GM12878 (cell line): Measurements from ENCODE around the gene OLA1. TPM values are rescaled to one million over a fixed set of nuclear protein-coding genes. Genes with fewer than 3 reads are reported as not detected.

Experiments used
- ATAC-seq: fragments of 200-7000 bp; cut with Tn5 transposase; 3 replicates; pipeline ENCODE4 v1.9.1; 2020; ENCODE audit warnings: mild to moderate bottlenecking, moderate library complexity
- BruUV-seq: library from RNA; stranded (reverse); fragments of 400-500 nt; replicated peaks from 2 replicates; lab custom pipeline; 2021; lab: Mats Ljungman, UMichigan
- CTCF ChIA-PET: fragments of 300-600 bp; sonication (Branson Sonifier 250); formaldehyde crosslinking; extraction: SDS; loops from one replicate; lab custom pipeline; 2021; ENCODE audit warnings: inconsistent platforms; lab: Yijun Ruan, JAX
- POLR2A ChIA-PET: fragments of 350-600 bp; formaldehyde crosslinking; extraction: SDS; loops from one replicate; lab custom pipeline; 2021; ENCODE audit warnings: inconsistent platforms; lab: Charles Lee
- RAD21 ChIA-PET: fragments of 300-600 bp; sonication (Branson Sonifier 250); formaldehyde crosslinking; loops from one replicate; lab custom pipeline; 2023; ENCODE audit warnings: antibody characterized with exemption; ENCODE audit not compliant: unreplicated experiment; lab: Charles Lee
- SMC1A ChIA-PET: fragments of 300-600 bp; sonication (Branson Sonifier 250); formaldehyde crosslinking; loops from one replicate; lab custom pipeline; 2023; ENCODE audit not compliant: unreplicated experiment, uncharacterized antibody; lab: Charles Lee
- DNase-seq: peaks from one replicate; pipeline ENCODE4 v3.0.0-alpha.2; 2011; ENCODE audit warnings: low read depth, low spot score
- FAIRE-seq: peaks from 3 replicates; lab custom pipeline; 2011; peaks lifted over from hg19 to GRCh38; lab: Jason Lieb, UNC
- H2AFZ ChIP-seq: 2 replicates; pipeline ENCODE4 v1.6.0; 2011; ENCODE audit warnings: low read depth, low read length, control low read depth; ENCODE audit not compliant: control insufficient read depth
- H3K27ac ChIP-seq: 2 replicates; pipeline ENCODE4 v1.5.1; 2011; ENCODE audit warnings: control low read depth; ENCODE audit not compliant: control insufficient read depth, insufficient read depth
- H3K27me3 ChIP-seq, 2 experiments: replicated peaks in 1 of 2; 2 replicates each; pipeline versions ENCODE4 v1.6.0 to v1.6.1; 2011; ENCODE audit warnings: low read length in 1 of 2; ENCODE audit not compliant: control insufficient read depth in 2 of 2, insufficient read depth in 2 of 2
- H3K36me3 ChIP-seq, 2 experiments: 2 replicates each; pipeline ENCODE4 v1.5.1; 2011; ENCODE audit warnings: low read length in 1 of 2; ENCODE audit not compliant: control insufficient read depth in 2 of 2, insufficient read depth in 2 of 2
- H3K4me1 ChIP-seq: 2 replicates; pipeline ENCODE4 v1.6.1; 2011; ENCODE audit warnings: mild to moderate bottlenecking, low read length, moderate library complexity, mixed read lengths; ENCODE audit not compliant: control insufficient read depth, insufficient read depth
- H3K4me2 ChIP-seq: 2 replicates; pipeline ENCODE4 v1.6.0; 2011; ENCODE audit warnings: control low read depth; ENCODE audit not compliant: control insufficient read depth, insufficient read depth
- H3K4me3 ChIP-seq: fragments of 200-600 bp; sonication (generic); 2 replicates; pipeline ENCODE4 v1.5.1; 2016
- H3K79me2 ChIP-seq: 2 replicates; pipeline ENCODE4 v1.6.0; 2011; ENCODE audit warnings: low read length; ENCODE audit not compliant: control insufficient read depth, insufficient read depth
- H3K9ac ChIP-seq: 2 replicates; pipeline ENCODE4 v1.8.0; 2011; ENCODE audit warnings: low read length, control low read depth, mixed read lengths; ENCODE audit not compliant: control insufficient read depth, insufficient read depth
- H3K9me3 ChIP-seq: replicated peaks from 3 replicates; pipeline ENCODE4 v1.5.1; 2011; ENCODE audit warnings: mild to moderate bottlenecking, low read length; ENCODE audit not compliant: control insufficient read depth, insufficient read depth
- H4K20me1 ChIP-seq: 2 replicates; pipeline ENCODE4 v1.6.0; 2011; ENCODE audit not compliant: control insufficient read depth, insufficient read depth
- WGBS: methylation state at CpG from one replicate; pipeline ENCODE4 v1.1.6; 2016; ENCODE audit warnings: low lambda C conversion rate; ENCODE audit not compliant: insufficient replicate concordance, insufficient coverage; ENCODE audit errors: missing lambda C conversion rate; 5-methylcytosine and 5-hydroxymethylcytosine counted together
- in situ Hi-C: fragments of 300-500 bp; cut with MboI; formaldehyde crosslinking; loops from 9 replicates; pipeline ENCODE4 v1.14.3; 2018; ENCODE audit warnings: mixed read lengths
- intact Hi-C: fragments of 100-400 bp; cut with micrococcal nuclease; formaldehyde crosslinking; loops from one replicate; pipeline ENCODE4 v1.14.2; 2022; ENCODE audit not compliant: unreplicated experiment
- polyA plus RNA-seq, 11 experiments: library from polyadenylated mRNA; depleted of rRNA in 4 of 11; unstranded in 6 of 11; stranded (reverse) in 5 of 11; fragments of >200 nt; fragmentation: Nextera tagmentation in 4 of 11; fragmentation: Illumina TruSeq in 1 of 11; extraction: Ambion mirVana in 4 of 11; extraction: Trizol in 1 of 11; gene quantifications; 1 replicate in 1 of 11; 2 replicates in 10 of 11; pipeline versions ENCODE4 v1.2.1 to v1.2.3, GENCODE V29; 2011 to 2016; ENCODE audit warnings: inconsistent platforms in 2 of 11, missing spikeins in 2 of 11, low read depth in 1 of 11
- total RNA-seq, 4 experiments: library from RNA; depleted of rRNA in 3 of 4; stranded (reverse); fragments of >200 nt in 3 of 4; fragmentation: Illumina TruSeq in 1 of 4; extraction: Trizol in 1 of 4; gene quantifications; 2 replicates each; pipeline versions ENCODE4 v1.2.1 to v1.2.3, GENCODE V29; 2013 to 2021
- TF ChIP-seq, protein P1 (sequence below): IDR thresholded peaks from 2 replicates; pipeline ENCODE4 v1.6.1; 2011; ENCODE audit warnings: borderline replicate concordance, low read depth, mild to moderate bottlenecking, moderate library complexity, low read length; ENCODE audit not compliant: insufficient read depth, poor library complexity, severe bottlenecking

OLA1 gene
- total and polyA plus RNA-seq, 10 of the 15 experiments (the other 5 are each of a cell fraction or from before 2014, with no cell fraction given), result 107 to 238 (median 142) TPM

- DNase-seq (no peak), FAIRE-seq (no peak), ATAC-seq (no peak)
- no peak overlapping the region for H3K9ac ChIP-seq
- intact Hi-C loops, result no loop called here
- no peaks in the 10 kb centered on the region for H3K79me2 ChIP-seq
- H3K4me3 ChIP-seq, result no peak overlapping the region
- no peak overlapping the region for H2AFZ ChIP-seq
- no peaks in the 10 kb centered on the region for H3K9me3 ChIP-seq
- H3K27me3 ChIP-seq, result no peaks in the 10 kb centered on the region
- TF ChIP-seq, protein P1, sequence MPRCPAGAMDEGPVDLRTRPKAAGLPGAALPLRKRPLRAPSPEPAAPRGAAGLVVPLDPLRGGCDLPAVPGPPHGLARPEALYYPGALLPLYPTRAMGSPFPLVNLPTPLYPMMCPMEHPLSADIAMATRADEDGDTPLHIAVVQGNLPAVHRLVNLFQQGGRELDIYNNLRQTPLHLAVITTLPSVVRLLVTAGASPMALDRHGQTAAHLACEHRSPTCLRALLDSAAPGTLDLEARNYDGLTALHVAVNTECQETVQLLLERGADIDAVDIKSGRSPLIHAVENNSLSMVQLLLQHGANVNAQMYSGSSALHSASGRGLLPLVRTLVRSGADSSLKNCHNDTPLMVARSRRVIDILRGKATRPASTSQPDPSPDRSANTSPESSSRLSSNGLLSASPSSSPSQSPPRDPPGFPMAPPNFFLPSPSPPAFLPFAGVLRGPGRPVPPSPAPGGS, result no peak
- peaks cover 17% of the 10 kb centered on the region for H3K4me1 ChIP-seq
- ChIA-PET RAD21 (no interaction called here), POLR2A (interaction anchor here (0.6 kb wide), 1 partner anchor 230 kb away, joined by 4 read pairs; no protein-coding TSS in a partner anchor), SMC1A (interaction anchor here (1.0 kb wide), 1 partner anchor 38 kb away, joined by 4 read pairs; no protein-coding TSS in a partner anchor), CTCF (no interaction called here)
- H3K27ac ChIP-seq, result no peak overlapping the region
- no peaks in the 10 kb centered on the region for H3K36me3 ChIP-seq
- no peak overlapping the region for H3K4me2 ChIP-seq
- no TSS peak for BruUV-seq
- H4K20me1 ChIP-seq, result no peaks in the 10 kb centered on the region
- in situ Hi-C loops, result no loop called here
- 79% methylated on average over 14 of the region's 14 CpGs for WGBS
Observed at GRCh38 chr2:174024524-174025270, 223.6 kb downstream of the OLA1 start.
